SK-N-MC (cell line): Measurements from ENCODE around the gene GFI1B.
"Not testable (repeated sequence)": the region's sequence is repeated elsewhere in the genome, so short reads cannot be mapped to it uniquely, and the experiment has no call there.

Source experiments
- DNase-seq: peaks from one replicate; pipeline ENCODE4 v3.0.0-alpha.2; 2011; ENCODE audit warnings: low read depth, low spot score
- H3K27ac ChIP-seq: fragments of 200-600 bp; sonication (generic); 2 replicates; pipeline ENCODE4 v1.5.1; 2016; ENCODE audit warnings: mixed run types
- H3K36me3 ChIP-seq: fragments of 200-600 bp; sonication (generic); 2 replicates; pipeline ENCODE4 v1.6.1; 2017; ENCODE audit warnings: antibody characterized with exemption, low read length, mixed read lengths; ENCODE audit not compliant: insufficient read depth
- H3K4me3 ChIP-seq: fragments of 200-600 bp; sonication (generic); 2 replicates; pipeline ENCODE4 v1.5.1; 2016
- H3K9ac ChIP-seq: fragments of 200-600 bp; sonication (generic); 2 replicates; pipeline ENCODE4 v1.8.0; 2017; ENCODE audit warnings: mixed run types, mixed read lengths; ENCODE audit not compliant: insufficient read length
- H3K9me3 ChIP-seq: fragments of 200-600 bp; sonication (generic); 2 replicates; pipeline ENCODE4 v1.6.1; 2017; ENCODE audit warnings: low read depth, mild to moderate bottlenecking, antibody characterized with exemption, low read length, moderate library complexity, mixed read lengths
- EZH2 ChIP-seq: fragments of 200-600 bp; sonication (generic); IDR thresholded peaks from one replicate; pipeline ENCODE4 v1.6.1; 2017; ENCODE audit warnings: antibody characterized with exemption
- FOXP2 ChIP-seq: optimal IDR thresholded peaks from 2 replicates; pipeline ENCODE3; 2011; ENCODE audit warnings: mild to moderate bottlenecking, moderate library complexity; ENCODE audit not compliant: insufficient read depth; ENCODE audit errors: extremely low read length, control extremely low read depth
- POLR2AphosphoS5 ChIP-seq: IDR thresholded peaks from 2 replicates; pipeline ENCODE4 v1.6.1; 2012; ENCODE audit warnings: mild to moderate bottlenecking, low read depth, low read length, borderline replicate concordance

GFI1B gene

DNA sequence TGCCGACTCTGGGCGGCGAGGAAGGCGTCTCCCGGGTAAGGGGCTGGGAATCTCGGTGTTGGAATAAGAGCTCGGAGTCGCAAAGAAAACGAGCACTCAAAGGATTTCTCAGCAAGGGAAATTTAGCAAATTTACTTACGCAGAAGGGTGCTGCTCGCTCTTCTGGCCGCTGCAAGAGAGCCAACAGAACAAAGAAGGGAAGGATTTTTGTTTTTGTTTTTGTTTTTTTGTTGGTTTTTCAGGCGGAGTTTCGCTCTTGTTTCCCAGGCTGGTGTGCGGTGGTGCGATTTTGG, 52.6 kb downstream of the GFI1B start:
- peak overlapping the region; percentile 97 for H3K9ac ChIP-seq
- H3K36me3 ChIP-seq, result 0 out of 2 replicates have a peak, but pooled peaks cover 11% of the 10 kb centered on the region
- no peak for DNase-seq
- H3K27ac ChIP-seq, result peak overlapping the region; percentile 95
- no peak for TF ChIP-seq POLR2AphosphoS5
- TF ChIP-seq FOXP2, result no peak
- no peak for TF ChIP-seq EZH2
- H3K4me3 ChIP-seq, result peak overlapping the region; percentile 98
- no peaks in the 10 kb centered on the region for H3K9me3 ChIP-seq

DNA sequence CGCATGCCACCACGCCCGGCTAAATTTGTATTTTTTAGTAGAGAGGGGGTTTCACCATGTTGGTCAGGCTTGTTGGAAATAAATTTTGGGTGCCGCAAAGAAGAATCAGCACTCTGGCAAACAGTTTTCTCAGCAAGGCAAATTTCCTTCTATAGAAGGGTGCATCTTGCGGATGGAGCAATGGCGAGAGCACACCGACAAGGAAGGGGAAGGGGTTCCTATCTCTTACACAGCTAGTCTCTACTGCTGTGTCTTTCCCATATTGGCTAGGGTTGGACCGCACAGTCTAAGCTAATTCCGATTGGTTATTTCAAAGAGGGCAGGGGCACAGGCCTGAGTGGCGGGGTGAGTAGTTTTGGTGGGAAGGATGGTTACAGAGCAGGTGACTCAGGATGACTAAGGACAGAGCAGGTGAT, 53.0 kb downstream of the GFI1B start:
- Histone ChIP-seq H3K9me3 (no peaks in the 10 kb centered on the region), H3K9ac (peak overlapping the region; percentile 97), H3K36me3 (0 out of 2 replicates have a peak, but pooled peaks cover 11% of the 10 kb centered on the region), H3K4me3 (peak overlapping the region; percentile 98), H3K27ac (no peak overlapping the region)
- no peak for DNase-seq
- no peak for TF ChIP-seq EZH2
- no peak for TF ChIP-seq FOXP2
- TF ChIP-seq POLR2AphosphoS5, result no peak

DNA sequence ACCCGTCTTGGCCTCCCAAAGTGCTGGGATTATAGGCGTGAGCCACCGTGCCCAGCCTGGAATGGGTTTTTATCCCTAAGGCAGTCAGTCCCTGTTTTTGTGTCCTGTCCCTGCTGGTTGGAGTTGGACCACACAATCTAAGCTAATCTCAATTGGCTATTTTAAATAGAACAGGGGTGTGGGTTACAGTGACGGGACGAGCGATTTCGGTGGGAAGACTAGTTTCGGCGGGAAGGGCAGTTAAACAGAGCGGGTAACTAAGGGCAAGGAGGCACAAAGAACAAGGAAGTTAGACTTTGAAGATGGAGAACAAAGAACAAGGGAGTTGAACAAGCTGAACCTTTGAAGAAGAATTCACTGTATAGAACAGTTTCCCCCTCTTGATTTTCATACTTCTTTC, 53.7 kb downstream of the GFI1B start:
- H3K4me3 ChIP-seq, result peak overlapping the region; percentile 98
- TF ChIP-seq FOXP2, result no peak
- no peak for TF ChIP-seq POLR2AphosphoS5
- TF ChIP-seq EZH2, result no peak
- peak overlapping the region; percentile 97 for H3K9ac ChIP-seq
- 0 out of 2 replicates have a peak, but pooled peaks cover 11% of the 10 kb centered on the region for H3K36me3 ChIP-seq
- H3K9me3 ChIP-seq, result no peaks in the 10 kb centered on the region
- no peak for DNase-seq
- no peak overlapping the region for H3K27ac ChIP-seq

DNA sequence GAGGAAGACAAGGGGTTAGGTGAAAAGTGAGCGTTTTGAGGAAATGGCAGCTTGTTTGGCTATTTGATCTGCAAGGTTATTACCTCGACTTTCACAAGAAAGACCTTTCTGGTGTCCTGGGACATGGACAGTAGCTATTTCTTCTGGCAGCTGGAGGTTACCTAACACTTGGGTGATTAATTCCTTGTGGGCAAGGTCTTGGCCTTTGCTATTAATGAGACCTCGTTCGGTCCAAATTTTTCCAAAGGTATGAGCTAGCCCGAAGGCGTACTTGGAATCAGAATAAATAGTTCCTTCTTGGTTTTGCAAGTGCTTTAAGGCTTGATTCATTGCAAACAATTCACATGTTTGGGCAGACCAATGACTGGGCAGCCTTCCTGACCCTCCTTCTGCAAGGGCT, 57.2 kb downstream of the GFI1B start:
- Histone ChIP-seq H3K9me3 (no peaks in the 10 kb centered on the region), H3K4me3 (no peak overlapping the region), H3K36me3 (0 out of 2 replicates have a peak, but pooled peaks cover 11% of the 10 kb centered on the region), H3K9ac (peak overlapping the region; percentile 15), H3K27ac (no peak overlapping the region)
- no peak for DNase-seq
- TF ChIP-seq EZH2, result no peak
- no peak for TF ChIP-seq FOXP2
- no peak for TF ChIP-seq POLR2AphosphoS5

DNA sequence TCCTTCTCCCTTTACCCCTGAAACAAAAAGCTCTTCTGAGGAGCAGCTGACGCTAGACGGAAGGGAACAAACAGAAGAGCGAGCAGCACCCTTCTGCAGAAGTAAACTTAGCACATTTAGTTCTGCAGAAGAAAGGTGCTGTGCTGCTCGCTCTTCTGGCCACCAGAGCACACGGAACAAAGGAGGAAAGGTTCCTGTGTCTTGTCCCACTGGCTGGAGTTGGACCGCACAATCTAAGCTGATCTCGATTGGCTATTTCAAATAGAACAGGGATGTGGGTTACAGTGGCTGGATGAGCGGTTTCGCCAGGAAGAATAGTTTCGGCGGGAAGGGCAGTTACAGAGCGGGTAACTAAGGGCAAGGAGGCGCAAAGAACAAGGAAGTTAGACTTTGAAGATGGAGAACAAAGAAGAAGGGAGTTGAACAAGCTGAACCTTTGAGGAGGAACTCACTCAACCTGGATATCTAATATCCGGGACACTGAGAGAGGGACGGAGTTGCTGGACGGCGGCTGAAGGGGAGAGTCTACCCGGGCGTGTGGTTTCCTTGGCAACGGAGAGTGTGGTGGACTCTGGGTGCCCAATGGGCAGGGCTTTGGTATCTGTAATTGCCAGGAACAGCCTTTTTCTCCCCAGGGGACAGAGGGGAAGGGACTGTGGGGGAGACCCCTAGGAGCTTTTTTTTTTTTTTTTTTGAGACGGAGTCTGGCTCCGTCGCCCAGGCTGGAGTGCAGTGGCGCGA, 59.5 kb downstream of the GFI1B start:
- peaks cover 19% of the 10 kb centered on the region for H3K36me3 ChIP-seq
- TF ChIP-seq FOXP2 (no peak), EZH2 (no peak), POLR2AphosphoS5 (no peak)
- H3K9me3 ChIP-seq, result no peaks in the 10 kb centered on the region
- no peak overlapping the region for H3K9ac ChIP-seq
- DNase-seq, result no peak
- H3K4me3 ChIP-seq, result no peak overlapping the region
- no peak overlapping the region for H3K27ac ChIP-seq

DNA sequence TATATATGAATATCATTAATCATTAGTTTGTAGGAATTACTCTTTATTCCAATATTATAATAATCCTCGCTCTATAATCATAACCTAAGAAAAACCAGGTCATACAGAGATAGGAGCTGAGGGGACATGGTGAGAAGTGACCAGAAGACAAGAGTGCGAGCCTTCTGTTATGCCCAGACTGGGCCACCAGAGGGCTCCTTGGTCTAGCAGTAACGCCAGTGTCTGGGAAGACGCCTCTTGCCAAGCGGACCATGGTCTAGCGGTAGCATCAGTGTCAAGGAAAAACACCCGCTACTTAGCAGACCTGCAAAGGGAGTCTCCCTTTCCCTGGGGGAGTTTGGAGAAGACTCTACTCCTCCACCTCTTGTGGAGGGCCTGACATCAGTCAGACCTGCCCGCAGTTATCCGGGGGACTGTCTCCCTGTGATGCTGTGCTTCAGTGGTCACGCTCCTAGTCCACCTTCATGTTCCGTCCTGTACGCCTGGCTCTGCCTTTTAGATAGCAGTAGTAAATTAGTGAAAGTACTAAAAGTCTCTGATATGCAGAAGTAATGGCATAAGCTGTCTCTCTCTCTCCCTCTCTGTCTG, 62.5 kb downstream of the GFI1B start:
- not testable (repeated sequence) for H3K9me3 ChIP-seq, H3K4me3 ChIP-seq, H3K9ac ChIP-seq, H3K27ac ChIP-seq, DNase-seq
- peaks cover 41% of the 10 kb centered on the region for H3K36me3 ChIP-seq
